GM13977 (cell line): ENCODE results near the gene ATP5PO.

Source experiments
- DNase-seq: peaks from one replicate; pipeline ENCODE4 v3.0.0; 2012; ENCODE audit warnings: low spot score
- CTCF ChIP-seq: IDR thresholded peaks from 2 replicates; pipeline ENCODE4 v1.5.1; 2012; ENCODE audit warnings: mild to moderate bottlenecking, control low read depth; ENCODE audit not compliant: insufficient read depth; ENCODE audit errors: extremely low read depth, missing control alignments
- in situ Hi-C: fragments of 300-500 bp; cut with MboI; formaldehyde crosslinking; loops from one replicate; pipeline ENCODE4 v1.12.0; 2022; ENCODE audit warnings: low sequenced_read_pairs, low pct_unique_long_range_greater_than_20kb, mixed read lengths, inconsistent platforms; ENCODE audit not compliant: unreplicated experiment

Gene ATP5PO

GRCh38 chr21:33858667-33859372, 56.8 kb downstream of the ATP5PO start:
- no peak for TF ChIP-seq CTCF
- no peak for DNase-seq
- in situ Hi-C loops = no loop called here

DNA sequence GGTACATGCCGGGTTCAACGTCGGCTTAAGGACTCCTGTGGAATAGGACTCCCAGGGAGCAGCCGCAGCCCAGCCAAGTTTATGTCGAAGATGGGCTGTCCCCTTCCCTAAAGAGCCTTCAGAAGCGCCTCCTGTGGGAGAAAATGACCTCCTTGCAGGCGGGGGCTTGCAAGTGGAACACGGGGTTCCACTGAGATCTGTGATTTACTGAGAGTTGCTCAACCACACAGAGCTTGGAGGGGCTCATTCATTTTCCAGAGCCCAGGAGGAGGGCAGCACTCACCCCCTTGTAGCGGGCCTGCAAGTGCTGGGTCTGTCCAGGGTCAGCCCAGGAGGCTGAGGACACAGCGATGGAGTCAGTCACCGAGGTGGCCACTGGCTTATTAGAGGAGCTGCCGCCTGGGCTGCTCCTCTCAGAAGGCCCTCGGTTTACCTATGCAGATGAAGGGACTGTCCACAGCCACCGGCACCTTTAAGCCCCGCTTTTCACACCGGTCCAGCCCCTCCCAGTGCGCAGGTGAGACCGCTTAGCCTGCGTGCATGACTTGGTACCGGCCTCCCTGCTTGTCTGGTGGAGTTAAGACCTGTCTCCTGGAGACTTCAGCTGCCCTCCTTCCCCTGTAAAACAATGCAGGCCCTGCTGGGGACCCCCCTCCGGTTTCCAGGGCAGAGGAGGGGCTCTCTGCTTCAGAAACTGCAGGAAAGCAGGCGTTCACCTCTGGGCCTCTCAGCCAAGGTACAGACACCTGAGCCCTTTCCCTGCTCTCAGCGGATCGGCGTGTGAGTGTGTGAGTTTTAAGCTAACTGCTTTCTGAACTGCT, 57.5 kb downstream of the ATP5PO start:
- in situ Hi-C loops = no loop called here
- no peak for DNase-seq
- no peak for TF ChIP-seq CTCF

GRCh38 chr21:33856893-33857527, 58.6 kb downstream of the ATP5PO start:
- DNase-seq = no peak
- TF ChIP-seq CTCF = no peak
- in situ Hi-C loops = no loop called here

DNA sequence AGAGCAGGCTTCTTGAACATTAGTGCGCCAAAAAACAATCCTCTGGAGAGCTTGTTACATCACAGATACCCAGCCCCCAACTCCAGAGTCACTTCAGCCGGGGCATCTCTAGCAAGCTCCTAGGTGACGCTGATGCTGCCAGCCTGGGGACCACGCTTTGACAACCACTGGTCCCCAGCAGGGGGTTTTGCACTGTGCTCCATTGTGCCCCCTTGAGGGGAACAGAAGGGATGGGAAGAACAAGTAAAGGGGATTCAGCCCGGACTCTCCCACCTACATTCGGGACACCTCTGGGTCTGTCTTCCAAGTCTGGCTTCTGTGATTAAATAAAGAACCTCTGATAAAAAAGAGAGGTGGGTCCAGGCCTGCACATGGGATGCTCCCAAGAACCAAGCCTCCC, 60.4 kb downstream of the ATP5PO start:
- in situ Hi-C loops = no loop called here
- DNase-seq = no peak
- no peak for TF ChIP-seq CTCF

DNA sequence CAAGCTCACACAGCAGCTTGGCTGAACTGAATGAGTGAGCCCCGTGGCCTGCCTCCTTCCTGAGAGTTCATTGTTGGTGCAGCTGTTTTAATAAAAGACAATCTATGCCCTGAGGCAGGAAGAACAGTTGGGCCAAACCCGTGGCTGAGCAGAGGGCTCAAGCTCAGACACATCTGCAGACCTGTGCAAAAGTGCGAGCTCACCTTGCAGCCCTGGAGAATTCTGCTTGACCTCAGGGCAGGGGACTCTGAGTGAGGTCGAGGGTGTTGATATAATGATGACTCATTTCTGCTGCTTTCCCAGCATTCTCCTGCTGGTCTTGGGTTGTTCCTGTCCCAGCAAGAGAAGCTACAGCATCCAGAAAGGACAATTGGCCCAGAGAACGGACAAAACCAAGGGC, 61.0 kb downstream of the ATP5PO start:
- DNase-seq = no peak
- no peak for TF ChIP-seq CTCF
- in situ Hi-C loops = no loop called here
